A549 (cell line): ENCODE results near the gene PRKD1. TPM values are rescaled to one million over a fixed set of nuclear protein-coding genes. Genes with fewer than 3 reads are reported as not detected.

Experiments
- ATAC-seq, 2 experiments: fragments of 200-7000 bp in 1 of 2; fragments of >200 bp in 1 of 2; cut with Nextera tagmentation in 1 of 2; cut with Tn5 transposase in 1 of 2; 3 replicates each; pipeline versions ENCODE4 v1.8.0 to v1.9.1; 2018 to 2020; ENCODE audit warnings: mild to moderate bottlenecking in 1 of 2, moderate library complexity in 1 of 2
- CTCF ChIA-PET: fragments of 300-600 bp; sonication (Branson Sonifier 250); formaldehyde crosslinking; extraction: SDS; loops from one replicate; lab custom pipeline; 2021; ENCODE audit warnings: antibody characterized with exemption, inconsistent platforms; lab: Yijun Ruan, JAX
- POLR2A ChIA-PET: fragments of 350-600 bp; formaldehyde crosslinking; extraction: SDS; loops from one replicate; lab custom pipeline; 2021; ENCODE audit warnings: antibody characterized with exemption, inconsistent platforms; lab: Yijun Ruan, JAX
- DNase-seq, 2 experiments: peaks; one replicate each; pipeline versions ENCODE4 v3.0.0 to v3.0.0-alpha.2; 2011 to 2016; ENCODE audit warnings: low read depth in 1 of 2, low spot score in 1 of 2
- FAIRE-seq: peaks from 2 replicates; lab custom pipeline; 2011; peaks lifted over from hg19 to GRCh38; lab: Jason Lieb, UNC
- H3K27ac ChIP-seq, 2 experiments: fragments of >200 bp; sonication (Bioruptor Twin); formaldehyde crosslinking; 3 replicates each; pipeline ENCODE4 v1.5.1; 2016 to 2017
- H3K4me1 ChIP-seq: fragments of >200 bp; sonication (Bioruptor Twin); formaldehyde crosslinking; 3 replicates; pipeline ENCODE4 v1.6.1; 2016
- H3K4me2 ChIP-seq: fragments of >200 bp; sonication (Bioruptor Twin); formaldehyde crosslinking; 3 replicates; pipeline ENCODE4 v1.6.1; 2016
- H3K4me3 ChIP-seq: fragments of >200 bp; sonication (Bioruptor Twin); formaldehyde crosslinking; 3 replicates; pipeline ENCODE4 v1.5.1; 2016
- H3K9me3 ChIP-seq: fragments of >200 bp; sonication (Bioruptor Twin); formaldehyde crosslinking; 3 replicates; pipeline ENCODE4 v1.6.1; 2016
- CBX8 ChIP-seq: fragments of 200-600 bp; sonication (generic); IDR thresholded peaks from 2 replicates; pipeline ENCODE4 v1.6.1; 2016
- CHD4 ChIP-seq: fragments of 200-600 bp; sonication (generic); IDR thresholded peaks from 2 replicates; pipeline ENCODE4 v1.6.1; 2016; ENCODE audit warnings: antibody characterized with exemption, mild to moderate bottlenecking, borderline replicate concordance
- EHF ChIP-seq: fragments of 250-450 bp; sonication (Bioruptor Pico); IDR thresholded peaks from 2 replicates; pipeline ENCODE4 v1.5.0; 2020; ENCODE audit warnings: mild to moderate bottlenecking
- FOXS1 ChIP-seq: fragments of 250-450 bp; sonication (Bioruptor Pico); IDR thresholded peaks from 2 replicates; pipeline ENCODE4 v1.5.0; 2020; ENCODE audit warnings: mild to moderate bottlenecking, moderate library complexity
- HEYL ChIP-seq: fragments of 250-450 bp; sonication (Bioruptor Pico); IDR thresholded peaks from 2 replicates; pipeline ENCODE4 v1.8.0; 2021; ENCODE audit warnings: mild to moderate bottlenecking, moderate library complexity
- HOXB5 ChIP-seq: fragments of 250-450 bp; sonication (Bioruptor Pico); IDR thresholded peaks from 2 replicates; pipeline ENCODE4 v1.5.0; 2020; ENCODE audit warnings: mild to moderate bottlenecking, moderate library complexity
- NPAS2 ChIP-seq: fragments of 250-450 bp; sonication (Bioruptor Pico); IDR thresholded peaks from 2 replicates; pipeline ENCODE4 v1.8.0; 2022; ENCODE audit warnings: mild to moderate bottlenecking, moderate library complexity, borderline replicate concordance
- NR3C1 ChIP-seq: fragments of >200 bp; sonication (Bioruptor Twin); formaldehyde crosslinking; IDR thresholded peaks from 3 replicates; pipeline ENCODE4 v1.6.1; 2017
- PHF8 ChIP-seq: fragments of 200-600 bp; sonication (generic); IDR thresholded peaks from 2 replicates; pipeline ENCODE4 v1.6.1; 2016; ENCODE audit warnings: low read depth, mild to moderate bottlenecking, antibody characterized with exemption, moderate library complexity, borderline replicate concordance
- POLR2AphosphoS2 ChIP-seq: conservative IDR thresholded peaks from 2 replicates; pipeline ENCODE4 v1.6.1; 2012; ENCODE audit warnings: low read length, improper control_type of control experiment, inconsistent platforms
- RCOR1 ChIP-seq: fragments of 150-350 bp; IDR thresholded peaks from 2 replicates; pipeline ENCODE4 v1.6.1; 2014; ENCODE audit warnings: antibody characterized with exemption, low read length, low read depth
- ZFP36 ChIP-seq: fragments of 450-650 bp; IDR thresholded peaks from 2 replicates; pipeline ENCODE4 v1.6.1; 2014; ENCODE audit warnings: borderline replicate concordance; ENCODE audit not compliant: partially characterized antibody
- WGBS: methylation state at CpG from one replicate; pipeline ENCODE4 v1.1.6; 2017; ENCODE audit errors: missing lambda C conversion rate; 5-methylcytosine and 5-hydroxymethylcytosine counted together
- polyA plus RNA-seq, 4 experiments: library from polyadenylated mRNA; depleted of rRNA in 3 of 4; stranded (reverse); fragments of >200 nt; fragmentation: RNase III in 1 of 4; extraction: RNeasy Plus Mini Kit Qiagen cat#74134 plus additional on column Dnase treatment in 1 of 4; gene quantifications; 2 replicates in 3 of 4; 3 replicates in 1 of 4; pipeline ENCODE4 v1.2.3, GENCODE V29; 2011 to 2017
- TF ChIP-seq, protein P1 (sequence below): fragments of >200 bp; sonication (Bioruptor Twin); formaldehyde crosslinking; IDR thresholded peaks from 3 replicates; pipeline ENCODE4 v1.6.1; 2016
- TF ChIP-seq, protein P2 (sequence below): fragments of >200 bp; sonication (Bioruptor Twin); formaldehyde crosslinking; IDR thresholded peaks from 3 replicates; pipeline ENCODE4 v1.5.1; 2016
- TF ChIP-seq, protein P3 (sequence below): IDR thresholded peaks from 2 replicates; pipeline ENCODE4 v1.6.1; 2012; ENCODE audit warnings: low read depth, borderline replicate concordance
- TF ChIP-seq, protein P4 (sequence below): fragments of 200-600 bp; sonication (generic); IDR thresholded peaks from 2 replicates; pipeline ENCODE4 v1.6.1; 2016; ENCODE audit warnings: antibody characterized with exemption, mild to moderate bottlenecking, moderate library complexity

The PRKD1 gene
- polyA plus RNA-seq, 2 of the 4 experiments (the other 2 are of a cell fraction): 3.0 to 7.8 TPM

DNA sequence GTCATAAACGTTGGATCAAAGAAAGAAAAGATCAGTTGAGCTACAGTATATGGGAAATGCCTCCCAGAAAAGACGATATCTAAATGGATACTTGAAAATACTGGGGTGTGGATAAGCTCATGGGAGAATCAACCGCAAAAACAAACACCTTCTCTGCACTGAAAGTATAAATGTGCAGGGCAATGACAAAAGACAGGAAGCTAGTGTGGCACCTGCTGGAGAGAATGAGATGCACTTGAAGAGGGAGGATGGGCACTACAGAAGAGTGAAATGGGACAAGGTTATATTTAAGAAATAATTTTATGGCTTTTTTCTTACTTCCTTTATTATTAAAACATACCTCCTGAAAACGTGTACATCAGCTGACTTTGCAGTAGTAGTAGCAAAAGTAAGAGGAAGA, 153.7 kb downstream of the PRKD1 start:
- TF ChIP-seq RCOR1 (no peak), HEYL (CRISPR knock-in tag) (no peak), FOXS1 (no peak), ZFP36 (no peak), EHF (no peak), NPAS2 (CRISPR knock-in tag) (no peak)
- TF ChIP-seq, protein P1, sequence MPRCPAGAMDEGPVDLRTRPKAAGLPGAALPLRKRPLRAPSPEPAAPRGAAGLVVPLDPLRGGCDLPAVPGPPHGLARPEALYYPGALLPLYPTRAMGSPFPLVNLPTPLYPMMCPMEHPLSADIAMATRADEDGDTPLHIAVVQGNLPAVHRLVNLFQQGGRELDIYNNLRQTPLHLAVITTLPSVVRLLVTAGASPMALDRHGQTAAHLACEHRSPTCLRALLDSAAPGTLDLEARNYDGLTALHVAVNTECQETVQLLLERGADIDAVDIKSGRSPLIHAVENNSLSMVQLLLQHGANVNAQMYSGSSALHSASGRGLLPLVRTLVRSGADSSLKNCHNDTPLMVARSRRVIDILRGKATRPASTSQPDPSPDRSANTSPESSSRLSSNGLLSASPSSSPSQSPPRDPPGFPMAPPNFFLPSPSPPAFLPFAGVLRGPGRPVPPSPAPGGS: no peak
- TF ChIP-seq, all 56 proteins: peak for 0
- Histone ChIP-seq H3K4me1 (no peaks in the 10 kb centered on the region), H3K4me3 (no peak overlapping the region), H3K27ac (no peak overlapping the region), H3K4me2 (no peak overlapping the region), H3K9me3 (peaks cover 2% of the 10 kb centered on the region; the same call in 1 of the 3 replicates)
- ATAC-seq (no peak), DNase-seq (no peak), FAIRE-seq (no peak)
- CTCF ChIA-PET: no interaction called here
- WGBS: 22% methylated on average over 4 of the region's 4 CpGs
- POLR2A ChIA-PET: no interaction called here

DNA sequence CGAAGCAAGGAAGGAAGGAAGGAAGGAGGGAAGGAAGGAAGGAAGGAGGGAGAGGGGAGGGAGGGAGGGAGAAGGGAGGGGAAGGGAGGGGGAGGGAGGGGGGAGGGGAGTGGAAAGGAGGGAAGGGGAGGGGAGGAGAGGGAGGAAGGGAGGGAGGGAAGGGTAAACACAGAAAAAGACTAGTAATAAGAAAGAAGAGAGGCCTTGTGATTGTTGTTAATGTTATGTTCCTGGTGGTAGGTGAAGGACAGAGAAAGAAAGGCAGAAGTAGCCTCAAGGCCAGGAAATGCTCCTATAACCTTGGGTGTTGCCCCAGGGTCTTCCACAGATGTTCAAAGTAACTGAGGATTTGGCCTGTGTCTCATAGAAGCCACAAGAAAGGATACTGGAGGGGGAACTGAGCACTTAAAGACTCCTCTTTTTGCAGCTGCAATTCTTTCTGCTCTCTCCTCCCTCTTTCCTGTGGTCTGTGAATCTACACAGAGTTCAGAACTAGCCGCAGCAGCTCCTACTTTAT, 164.2 kb downstream of the PRKD1 start:
- H3K4me3 ChIP-seq: no peak overlapping the region
- H3K4me2 ChIP-seq: no peak overlapping the region
- ChIA-PET POLR2A (no interaction called here), CTCF (interaction anchor here (0.7 kb wide), 1 partner anchor 495 kb away, joined by 3 read pairs; no protein-coding TSS in a partner anchor)
- ATAC-seq: no peak
- 69% methylated on average over 2 of the region's 2 CpGs for WGBS
- no peaks in the 10 kb centered on the region for H3K9me3 ChIP-seq
- FAIRE-seq: no peak
- TF ChIP-seq CHD4: no peak
- no peak for TF ChIP-seq PHF8
- TF ChIP-seq HOXB5 (CRISPR knock-in tag): no peak
- no peak for TF ChIP-seq NR3C1
- no peak for TF ChIP-seq POLR2AphosphoS2
- TF ChIP-seq, protein P2, sequence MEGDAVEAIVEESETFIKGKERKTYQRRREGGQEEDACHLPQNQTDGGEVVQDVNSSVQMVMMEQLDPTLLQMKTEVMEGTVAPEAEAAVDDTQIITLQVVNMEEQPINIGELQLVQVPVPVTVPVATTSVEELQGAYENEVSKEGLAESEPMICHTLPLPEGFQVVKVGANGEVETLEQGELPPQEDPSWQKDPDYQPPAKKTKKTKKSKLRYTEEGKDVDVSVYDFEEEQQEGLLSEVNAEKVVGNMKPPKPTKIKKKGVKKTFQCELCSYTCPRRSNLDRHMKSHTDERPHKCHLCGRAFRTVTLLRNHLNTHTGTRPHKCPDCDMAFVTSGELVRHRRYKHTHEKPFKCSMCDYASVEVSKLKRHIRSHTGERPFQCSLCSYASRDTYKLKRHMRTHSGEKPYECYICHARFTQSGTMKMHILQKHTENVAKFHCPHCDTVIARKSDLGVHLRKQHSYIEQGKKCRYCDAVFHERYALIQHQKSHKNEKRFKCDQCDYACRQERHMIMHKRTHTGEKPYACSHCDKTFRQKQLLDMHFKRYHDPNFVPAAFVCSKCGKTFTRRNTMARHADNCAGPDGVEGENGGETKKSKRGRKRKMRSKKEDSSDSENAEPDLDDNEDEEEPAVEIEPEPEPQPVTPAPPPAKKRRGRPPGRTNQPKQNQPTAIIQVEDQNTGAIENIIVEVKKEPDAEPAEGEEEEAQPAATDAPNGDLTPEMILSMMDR: no peak
- no peak for TF ChIP-seq CBX8
- TF ChIP-seq, protein P3, sequence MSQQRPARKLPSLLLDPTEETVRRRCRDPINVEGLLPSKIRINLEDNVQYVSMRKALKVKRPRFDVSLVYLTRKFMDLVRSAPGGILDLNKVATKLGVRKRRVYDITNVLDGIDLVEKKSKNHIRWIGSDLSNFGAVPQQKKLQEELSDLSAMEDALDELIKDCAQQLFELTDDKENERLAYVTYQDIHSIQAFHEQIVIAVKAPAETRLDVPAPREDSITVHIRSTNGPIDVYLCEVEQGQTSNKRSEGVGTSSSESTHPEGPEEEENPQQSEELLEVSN: no peak
- TF ChIP-seq, protein P4, sequence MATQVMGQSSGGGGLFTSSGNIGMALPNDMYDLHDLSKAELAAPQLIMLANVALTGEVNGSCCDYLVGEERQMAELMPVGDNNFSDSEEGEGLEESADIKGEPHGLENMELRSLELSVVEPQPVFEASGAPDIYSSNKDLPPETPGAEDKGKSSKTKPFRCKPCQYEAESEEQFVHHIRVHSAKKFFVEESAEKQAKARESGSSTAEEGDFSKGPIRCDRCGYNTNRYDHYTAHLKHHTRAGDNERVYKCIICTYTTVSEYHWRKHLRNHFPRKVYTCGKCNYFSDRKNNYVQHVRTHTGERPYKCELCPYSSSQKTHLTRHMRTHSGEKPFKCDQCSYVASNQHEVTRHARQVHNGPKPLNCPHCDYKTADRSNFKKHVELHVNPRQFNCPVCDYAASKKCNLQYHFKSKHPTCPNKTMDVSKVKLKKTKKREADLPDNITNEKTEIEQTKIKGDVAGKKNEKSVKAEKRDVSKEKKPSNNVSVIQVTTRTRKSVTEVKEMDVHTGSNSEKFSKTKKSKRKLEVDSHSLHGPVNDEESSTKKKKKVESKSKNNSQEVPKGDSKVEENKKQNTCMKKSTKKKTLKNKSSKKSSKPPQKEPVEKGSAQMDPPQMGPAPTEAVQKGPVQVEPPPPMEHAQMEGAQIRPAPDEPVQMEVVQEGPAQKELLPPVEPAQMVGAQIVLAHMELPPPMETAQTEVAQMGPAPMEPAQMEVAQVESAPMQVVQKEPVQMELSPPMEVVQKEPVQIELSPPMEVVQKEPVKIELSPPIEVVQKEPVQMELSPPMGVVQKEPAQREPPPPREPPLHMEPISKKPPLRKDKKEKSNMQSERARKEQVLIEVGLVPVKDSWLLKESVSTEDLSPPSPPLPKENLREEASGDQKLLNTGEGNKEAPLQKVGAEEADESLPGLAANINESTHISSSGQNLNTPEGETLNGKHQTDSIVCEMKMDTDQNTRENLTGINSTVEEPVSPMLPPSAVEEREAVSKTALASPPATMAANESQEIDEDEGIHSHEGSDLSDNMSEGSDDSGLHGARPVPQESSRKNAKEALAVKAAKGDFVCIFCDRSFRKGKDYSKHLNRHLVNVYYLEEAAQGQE: no peak
- H3K27ac ChIP-seq: no peak overlapping the region
- H3K4me1 ChIP-seq: no peaks in the 10 kb centered on the region
- DNase-seq: no peak
